Measurements from ENCODE around the gene IFIT5.
A peak's percentile ranks its signal among the peaks of the same experiment; 100 is the strongest.
"Not testable (repeated sequence)": the region's sequence is repeated elsewhere in the genome, so short reads cannot be mapped to it uniquely, and the experiment has no call there.

Gene IFIT5

GRCh38 chr10:89414146-89414878, at the start of gene IFIT5:
TSS of gene IFIT5 (plus strand) at chr10:89414568. CDS start at chr10:89414799, 231 bp downstream.
- peak; percentile 28 for DNase-seq (ENCODE audit: low read depth, low spot score)

- DNase-seq (ENCODE audit: low read depth, low spot score): no peak
Observed at GRCh38 chr10:89367529-89367928, 46.8 kb upstream of the IFIT5 start.

GRCh38 chr10:89368129-89368528, 46.2 kb upstream of the IFIT5 start:
- DNase-seq (ENCODE audit: low read depth, low spot score): no peak

GRCh38 chr10:89369156-89370105, 44.9 kb upstream of the IFIT5 start:
- DNase-seq (ENCODE audit: low read depth, low spot score): no peak

GRCh38 chr10:89371079-89371478, 43.3 kb upstream of the IFIT5 start:
- DNase-seq (ENCODE audit: low read depth, low spot score): no peak

- no peak for DNase-seq (ENCODE audit: low read depth, low spot score)
Observed at GRCh38 chr10:89371987-89372386, 42.4 kb upstream of the IFIT5 start.

- no peak for DNase-seq (ENCODE audit: low read depth, low spot score)
Observed at GRCh38 chr10:89373916-89374711, 40.3 kb upstream of the IFIT5 start.

- DNase-seq (ENCODE audit: low read depth, low spot score): no peak
Observed at GRCh38 chr10:89374713-89375141, 39.6 kb upstream of the IFIT5 start.

- no peak for DNase-seq (ENCODE audit: low read depth, low spot score)
Observed at GRCh38 chr10:89377705-89378637, 36.4 kb upstream of the IFIT5 start, which contains the start of gene IFIT1B. TSS of gene IFIT1B (plus strand) at chr10:89378056. CDS start at chr10:89378136, 80 bp downstream.

GRCh38 chr10:89379103-89379502, 35.3 kb upstream of the IFIT5 start:
- no peak for DNase-seq (ENCODE audit: low read depth, low spot score)

GRCh38 chr10:89382757-89383156, 31.6 kb upstream of the IFIT5 start:
- no peak for DNase-seq (ENCODE audit: low read depth, low spot score)

GRCh38 chr10:89384474-89385340, 29.7 kb upstream of the IFIT5 start:
- DNase-seq (ENCODE audit: low read depth, low spot score): no peak

GRCh38 chr10:89388806-89389205, 25.6 kb upstream of the IFIT5 start:
- DNase-seq (ENCODE audit: low read depth, low spot score): no peak

GRCh38 chr10:89389254-89389653, 25.1 kb upstream of the IFIT5 start:
- DNase-seq (ENCODE audit: low read depth, low spot score): no peak

- no peak for DNase-seq (ENCODE audit: low read depth, low spot score)
Observed at GRCh38 chr10:89390476-89391225, 23.7 kb upstream of the IFIT5 start.

GRCh38 chr10:89391226-89391576, 23.2 kb upstream of the IFIT5 start:
- not testable (repeated sequence) for DNase-seq (ENCODE audit: low read depth, low spot score)

- no peak for DNase-seq (ENCODE audit: low read depth, low spot score)
Observed at GRCh38 chr10:89391907-89392756, 22.2 kb upstream of the IFIT5 start, which contains the start of gene IFIT1. TSS of gene IFIT1 (plus strand) at chr10:89392623. CDS start at chr10:89392713, 90 bp downstream.

- DNase-seq (ENCODE audit: low read depth, low spot score): no peak
Observed at GRCh38 chr10:89392974-89393373, 21.4 kb upstream of the IFIT5 start.

Measured in activated CD4-positive, CD25-positive, alpha-beta regulatory T cell treated with anti-CD3 and anti-CD28 coated beads, Interleukin-2, amount 50 U/mL, for 16 hours (primary cell).